Transverse colon (tissue), 4 donors: ENCODE measurements around the gene STK4. TPM values are rescaled to one million over a fixed set of nuclear protein-coding genes. Genes with fewer than 3 reads are reported as not detected.

ENCODE experiments used
- DNase-seq: peaks from one replicate; pipeline ENCODE4 v3.0.0-alpha.2; 2019
- H3K27ac ChIP-seq, 4 donors: fragments of 200-600 bp; sonication (generic); 2 replicates each; pipeline ENCODE4 v1.5.1; 2016 to 2018; ENCODE audit warnings: inconsistent platforms in 4 of 4
- H3K27me3 ChIP-seq: fragments of 200-600 bp; sonication (generic); 2 replicates; pipeline ENCODE4 v1.5.1; 2017; ENCODE audit warnings: inconsistent platforms
- H3K36me3 ChIP-seq, 4 donors: fragments of 200-600 bp; sonication (generic); 2 replicates each; pipeline ENCODE4 v1.5.1; 2017 to 2019; ENCODE audit warnings: inconsistent platforms in 4 of 4
- H3K4me1 ChIP-seq, 4 donors: fragments of 200-600 bp; sonication (generic); 2 replicates each; pipeline ENCODE4 v1.5.1; 2017 to 2020; ENCODE audit warnings: inconsistent platforms in 4 of 4
- H3K4me3 ChIP-seq, 4 donors: fragments of 200-600 bp; sonication (generic); 1 replicate in 1 of 4; 2 replicates in 3 of 4; pipeline versions ENCODE4 v1.5.1 to v1.6.1; 2017 to 2019; ENCODE audit warnings: inconsistent platforms in 4 of 4
- H3K9me3 ChIP-seq, 2 donors: fragments of 200-600 bp; sonication (generic); 2 replicates each; pipeline ENCODE4 v1.5.1; 2017 to 2019; ENCODE audit warnings: inconsistent platforms in 2 of 2
- CTCF ChIP-seq, 5 experiments: fragments of 200-600 bp in 3 of 5; fragments of 450-650 bp in 2 of 5; sonication (generic) in 3 of 5; IDR thresholded peaks; 1 replicate in 2 of 5; 2 replicates in 3 of 5; pipeline ENCODE4 v1.5.1; 2016 to 2017; ENCODE audit warnings: antibody characterized with exemption in 5 of 5, inconsistent platforms in 3 of 5, mild to moderate bottlenecking in 2 of 5, moderate library complexity in 1 of 5
- EP300 ChIP-seq: sonication (generic); formaldehyde crosslinking; IDR thresholded peaks from one replicate; pipeline ENCODE4 v1.6.1; 2017; ENCODE audit warnings: antibody characterized with exemption, low read depth
- POLR2A ChIP-seq: fragments of 450-650 bp; IDR thresholded peaks from one replicate; pipeline ENCODE4 v1.6.1; 2016; ENCODE audit warnings: antibody characterized with exemption, mild to moderate bottlenecking, moderate library complexity
- POLR2AphosphoS5 ChIP-seq, 3 donors: sonication (generic); formaldehyde crosslinking; IDR thresholded peaks; one replicate each; pipeline ENCODE4 v1.6.1; 2016; ENCODE audit warnings: antibody characterized with exemption in 3 of 3
- WGBS, 2 donors: methylation state at CpG; one replicate each; pipeline ENCODE4 v1.1.5; 2018; ENCODE audit warnings: low coverage in 1 of 2; 5-methylcytosine and 5-hydroxymethylcytosine counted together
- in situ Hi-C, 4 donors: fragments of 200-750 bp; cut with MboI; loops; one replicate each; pipeline versions ENCODE4 v1.15.0 to v1.15.1; 2017; ENCODE audit warnings: low sequenced_read_pairs in 3 of 4, low pct_ligation_motif_present in 1 of 4, low pct_unique_long_range_greater_than_20kb in 1 of 4
- intact Hi-C: fragments of 100-400 bp; cut with DNase I; formaldehyde crosslinking; loops from one replicate; pipeline ENCODE4 v1.15.1; 2023; ENCODE audit warnings: low total_unique reads
- total RNA-seq, 4 donors: library from RNA; depleted of rRNA; stranded (reverse); fragments of >200 nt; gene quantifications; one replicate each; pipeline ENCODE4 v1.1.0, GENCODE V29; 2016

The STK4 gene
- total RNA-seq, 4 donors from 2014 or later = 30.3 to 78.1 (median 38.3) TPM

GRCh38 chr20:44965651-44966029, 672 bp upstream of the STK4 start:
- H3K4me3 ChIP-seq = peak overlapping the region; percentile 70 to 97 (median 80)
- 37 to 44% methylated on average over 3 to 5 of the region's 5 CpGs for WGBS, 2 donors
- intact Hi-C loops = no loop called here

DNA sequence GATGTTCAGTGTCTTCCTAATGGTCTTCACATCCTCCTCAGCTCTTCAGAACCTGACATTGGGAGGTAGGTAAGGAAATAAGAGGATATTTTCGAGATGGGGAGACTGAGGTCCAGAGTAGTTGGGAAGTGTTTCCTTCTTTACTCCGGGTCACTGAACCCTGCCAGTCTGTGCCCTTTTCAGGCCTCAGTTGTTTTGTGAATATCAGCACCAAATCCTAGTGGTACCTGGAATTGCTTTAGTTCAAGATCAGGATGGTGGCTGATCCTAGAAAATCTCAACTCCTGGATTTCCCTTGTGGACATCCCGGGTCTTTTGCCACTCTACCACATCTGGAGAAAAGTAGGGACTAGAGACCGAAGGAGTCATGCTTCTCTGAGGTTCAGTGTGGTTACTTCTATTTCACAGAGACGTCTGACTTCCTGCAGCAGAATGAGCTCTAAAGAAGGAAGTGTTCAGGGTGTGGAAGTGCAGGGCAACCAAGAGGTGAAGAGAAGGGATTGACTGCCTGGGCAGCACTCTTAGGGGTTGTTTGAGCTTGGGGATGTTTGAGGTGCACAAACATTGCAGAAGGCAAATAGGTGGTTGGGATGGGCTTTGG, 995 bp downstream of the STK4 start:
- no peaks in the 10 kb centered on the region for H3K9me3 ChIP-seq
- H3K4me1 ChIP-seq = peaks cover 0 to 50% (median 20%) of the 10 kb centered on the region in 4 donors
- peak; percentile 55 to 84 (median 78) for TF ChIP-seq POLR2AphosphoS5 (IDR thresholded peaks at IDR 0.05)
- TF ChIP-seq POLR2A = peak; percentile 72
- no peak for TF ChIP-seq EP300
- TF ChIP-seq CTCF (IDR thresholded peaks at IDR 0.05) = no peak
- H3K4me3 ChIP-seq = peak overlapping the region; percentile 70 to 97 (median 80)
- H3K27me3 ChIP-seq = no peaks in the 10 kb centered on the region
- H3K36me3 ChIP-seq = no peaks in the 10 kb centered on the region
- peak overlapping the region; percentile 90 to 94 (median 92) for H3K27ac ChIP-seq
- in situ Hi-C loops (no loop called here), intact Hi-C loops (no loop called here)
- whole genome bisulfite sequencing, 2 donors = 8 to 19% methylated on average over 4 to 5 of the region's 5 CpGs
- peak; percentile 40 for DNase-seq

More at GRCh38 chr20:44965651-44966029, 672 bp upstream of the STK4 start:
- Histone ChIP-seq H3K27ac (peak overlapping the region; percentile 90 to 94 (median 92)), H3K36me3 (no peaks in the 10 kb centered on the region), H3K27me3 (no peaks in the 10 kb centered on the region), H3K4me1 (peaks cover 0 to 48% (median 21%) of the 10 kb centered on the region in 4 donors), H3K9me3 (no peaks in the 10 kb centered on the region)
- in situ Hi-C loops = no loop called here
- no peak for TF ChIP-seq EP300
- no peak for TF ChIP-seq POLR2AphosphoS5 (IDR thresholded peaks at IDR 0.05)
- TF ChIP-seq CTCF (IDR thresholded peaks at IDR 0.05) = no peak
- TF ChIP-seq POLR2A = no peak
- DNase-seq = no peak

DNA sequence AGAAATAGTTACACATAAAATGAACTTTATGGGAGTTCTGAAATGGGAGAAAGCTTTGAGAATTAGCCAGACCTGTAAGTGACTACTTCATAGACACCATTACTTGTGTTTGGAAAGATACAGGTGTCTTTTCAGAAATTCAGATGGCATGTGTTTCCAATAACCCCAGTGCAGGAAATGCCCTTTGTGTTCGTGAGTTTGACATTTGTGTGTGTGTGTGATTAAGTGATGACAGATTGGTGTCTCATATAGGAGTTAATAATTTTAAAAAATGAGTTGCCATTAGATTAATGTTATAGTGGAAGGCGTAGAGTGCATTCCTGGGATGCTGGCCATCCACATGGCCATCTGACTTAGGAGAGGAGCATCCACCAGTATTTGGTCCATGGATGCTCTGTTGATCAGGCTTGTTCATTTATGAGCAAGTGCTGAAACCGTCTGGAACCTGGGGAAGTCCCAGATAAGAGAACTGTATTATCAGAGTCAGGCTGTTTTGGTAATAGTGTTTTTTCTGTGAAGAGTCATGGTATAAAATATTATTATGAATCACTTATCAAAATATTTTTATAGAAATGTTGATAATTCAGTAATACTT, 3.1 kb downstream of the STK4 start:
- no peaks in the 10 kb centered on the region for H3K9me3 ChIP-seq
- intact Hi-C loops = no loop called here
- H3K27me3 ChIP-seq = no peaks in the 10 kb centered on the region
- H3K27ac ChIP-seq = peak overlapping the region; percentile 32 to 94 (median 72)
- H3K4me3 ChIP-seq = peak overlapping the region in 1 of 4 donors; percentile 76
- peaks cover 0 to 63% (median 24%) of the 10 kb centered on the region in 4 donors for H3K4me1 ChIP-seq
- TF ChIP-seq CTCF (IDR thresholded peaks at IDR 0.05) (no peak), POLR2AphosphoS5 (IDR thresholded peaks at IDR 0.05) (no peak), EP300 (no peak), POLR2A (no peak)
- H3K36me3 ChIP-seq = peaks cover 0 to 10% (median 5%) of the 10 kb centered on the region in 4 donors
- in situ Hi-C loops = no loop called here
- WGBS, 2 donors = 48 to 54% methylated on average over 3 of the region's 3 CpGs
- no peak for DNase-seq

DNA sequence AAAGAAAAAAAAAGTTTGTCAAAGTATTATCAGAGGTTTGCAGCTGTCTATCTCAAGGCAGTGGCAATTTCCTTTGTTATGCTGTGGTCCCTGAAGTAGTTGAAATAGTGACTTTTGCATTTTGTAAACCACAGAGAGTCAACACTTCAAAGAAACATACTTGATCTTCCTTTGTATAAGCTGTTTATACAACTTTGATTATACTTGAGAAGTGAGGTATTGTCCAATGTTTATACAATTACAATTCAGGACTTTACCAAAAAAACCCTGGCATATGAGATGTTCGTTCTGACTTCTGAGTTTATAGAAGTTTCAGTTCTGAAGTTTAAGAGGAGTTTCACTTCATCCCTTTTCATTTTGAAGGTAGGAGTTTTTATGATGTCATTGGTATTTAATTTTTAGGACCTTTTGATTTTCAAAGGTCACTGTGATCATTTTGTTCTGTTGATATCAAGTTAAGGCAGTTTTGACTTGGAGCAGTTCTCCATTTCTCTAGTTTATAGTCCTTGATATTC, 4.0 kb downstream of the STK4 start:
- H3K27ac ChIP-seq = peak overlapping the region; percentile 32 to 94 (median 72)
- intact Hi-C loops (no loop called here), in situ Hi-C loops (no loop called here)
- TF ChIP-seq CTCF (IDR thresholded peaks at IDR 0.05) (no peak), POLR2AphosphoS5 (IDR thresholded peaks at IDR 0.05) (no peak), POLR2A (no peak), EP300 (no peak)
- DNase-seq = no peak
- no peaks in the 10 kb centered on the region for H3K27me3 ChIP-seq
- WGBS, 2 donors = 17 to 28% methylated on average over 1 of the region's 1 CpG
- peaks cover 0 to 19% (median 9%) of the 10 kb centered on the region in 4 donors for H3K36me3 ChIP-seq
- peaks cover 0 to 63% (median 24%) of the 10 kb centered on the region in 4 donors for H3K4me1 ChIP-seq
- no peak overlapping the region for H3K4me3 ChIP-seq
- H3K9me3 ChIP-seq = no peaks in the 10 kb centered on the region
